ENCODE data around the gene ODAD3.
A peak's percentile ranks its signal among the peaks of the same experiment; 100 is the strongest.
"Not testable (repeated sequence)": the region's sequence is repeated elsewhere in the genome, so short reads cannot be mapped to it uniquely, and the experiment has no call there.

ODAD3 gene

GRCh38 chr19:11405846-11406643, 28.9 kb downstream of the ODAD3 start:
- DNase-seq (ENCODE audit: low spot score): no peak

GRCh38 chr19:11404588-11405222, 30.2 kb downstream of the ODAD3 start:
- DNase-seq (ENCODE audit: low spot score): no peak

- DNase-seq (ENCODE audit: low spot score): no peak
These were observed 32.9 kb downstream of the ODAD3 start for GRCh38 chr19:11401808-11402543.

- DNase-seq (ENCODE audit: low spot score): no peak
These were observed 34.1 kb downstream of the ODAD3 start for GRCh38 chr19:11400798-11401197.

- DNase-seq (ENCODE audit: low spot score): no peak
These were observed 35.3 kb downstream of the ODAD3 start for GRCh38 chr19:11399667-11400066.

- DNase-seq (ENCODE audit: low spot score): no peak
These were observed 37.8 kb downstream of the ODAD3 start for GRCh38 chr19:11397089-11397610.

GRCh38 chr19:11390933-11391680, 43.8 kb downstream of the ODAD3 start:
- no peak for DNase-seq (ENCODE audit: low spot score)

- no peak for DNase-seq (ENCODE audit: low spot score)
These were observed 44.6 kb downstream of the ODAD3 start for GRCh38 chr19:11390359-11390758.

GRCh38 chr19:11387162-11388034, 47.5 kb downstream of the ODAD3 start:
- no peak for DNase-seq (ENCODE audit: low spot score)

- DNase-seq (ENCODE audit: low spot score): no peak
These were observed 50.2 kb downstream of the ODAD3 start for GRCh38 chr19:11384778-11385129.

GRCh38 chr19:11383706-11384048, 51.2 kb downstream of the ODAD3 start:
- no peak for DNase-seq (ENCODE audit: low spot score)

- DNase-seq (ENCODE audit: low spot score): no peak
These were observed 51.8 kb downstream of the ODAD3 start for GRCh38 chr19:11382898-11383705.

- DNase-seq (ENCODE audit: low spot score): peak; percentile 95
These were observed 54.0 kb downstream of the ODAD3 start for GRCh38 chr19:11380653-11381537.

GRCh38 chr19:11379857-11380350, 55.0 kb downstream of the ODAD3 start:
- DNase-seq (ENCODE audit: low spot score): no peak

- not testable (repeated sequence) for DNase-seq (ENCODE audit: low spot score)
These were observed 55.6 kb downstream of the ODAD3 start for GRCh38 chr19:11379269-11379845.

GRCh38 chr19:11378319-11379189, 56.4 kb downstream of the ODAD3 start:
- no peak for DNase-seq (ENCODE audit: low spot score)

GRCh38 chr19:11377756-11378155, 57.2 kb downstream of the ODAD3 start:
- no peak for DNase-seq (ENCODE audit: low spot score)

GRCh38 chr19:11377237-11377636, 57.7 kb downstream of the ODAD3 start:
- no peak for DNase-seq (ENCODE audit: low spot score)

All from putamen (tissue), 1 donor.